Naive thymus-derived CD8-positive, alpha-beta T cell (primary cell): Measurements from ENCODE around the gene BAHCC1. TPM values are rescaled to one million over a fixed set of nuclear protein-coding genes. Genes with fewer than 3 reads are reported as not detected.

ENCODE experiments used
- ATAC-seq, 2 donors: fragments of 150-1000 bp; cut with Tn5 transposase in 1 of 2; sonication (Bioruptor Pico), chemical (Tn5 transposase) in 1 of 2; 1 replicate in 1 of 2; 2 replicates in 1 of 2; pipeline ENCODE4 v1.10.0; 2021; ENCODE audit warnings: mild to moderate bottlenecking in 2 of 2, moderate library complexity in 2 of 2
- POLR2A ChIA-PET: fragments of 350-600 bp; sonication (Branson Sonifier 250); formaldehyde crosslinking; loops from one replicate; lab custom pipeline; 2021; ENCODE audit warnings: antibody characterized with exemption; lab: Charles Lee
- DNase-seq, 10 donors: peaks; one replicate each; pipeline versions ENCODE4 v3.0.0 to v3.0.0-alpha.2; 2020 to 2022
- H3K27ac Mint-ChIP-seq, 10 donors: one replicate each; pipeline ENCODE4 v1.8.0; 2020 to 2022; ENCODE audit warnings: mild to moderate bottlenecking in 10 of 10, mixed read lengths in 10 of 10, moderate library complexity in 4 of 10, inconsistent platforms in 1 of 10
- H3K27me3 Mint-ChIP-seq, 5 donors: one replicate each; pipeline ENCODE4 v1.8.0; 2021 to 2022; ENCODE audit warnings: mixed read lengths in 5 of 5
- H3K36me3 Mint-ChIP-seq, 3 donors: one replicate each; pipeline ENCODE4 v1.8.0; 2020 to 2022; ENCODE audit warnings: mixed read lengths in 3 of 3, mild to moderate bottlenecking in 2 of 3, inconsistent platforms in 1 of 3
- H3K4me1 Mint-ChIP-seq, 4 donors: one replicate each; pipeline ENCODE4 v1.8.0; 2021 to 2022; ENCODE audit warnings: mixed read lengths in 4 of 4
- H3K4me3 Mint-ChIP-seq, 10 donors: one replicate each; pipeline ENCODE4 v1.8.0; 2020 to 2022; ENCODE audit warnings: mild to moderate bottlenecking in 10 of 10, mixed read lengths in 10 of 10, moderate library complexity in 6 of 10, inconsistent platforms in 1 of 10
- H3K9me3 Mint-ChIP-seq, 9 donors: one replicate each; pipeline ENCODE4 v1.8.0; 2020 to 2022; ENCODE audit warnings: mixed read lengths in 9 of 9, mild to moderate bottlenecking in 3 of 9, inconsistent platforms in 1 of 9, moderate library complexity in 1 of 9
- polyA plus RNA-seq, 3 donors: library from polyadenylated mRNA; unstranded; fragments of 300-500 nt; fragmentation: Illumina TruSeq; gene quantifications; one replicate each; pipeline ENCODE4 v1.2.3, GENCODE V29; 2021
- total RNA-seq, 8 experiments: library from RNA in 2 of 8; stranded (reverse) in 2 of 8; gene quantifications; one replicate each; pipeline ENCODE4 v1.2.3 and lab custom pipeline; 2021 to 2026

BAHCC1 gene
- total and polyA plus RNA-seq, 5 experiments from 2014 or later: not detected

- no peak overlapping the region for H3K4me3 Mint-ChIP-seq
Observed at GRCh38 chr17:81373536-81374160, 21.6 kb upstream of the BAHCC1 start.

GRCh38 chr17:81374890-81375289, 20.4 kb upstream of the BAHCC1 start:
- H3K27ac Mint-ChIP-seq: no peak overlapping the region
- no peak for DNase-seq
- POLR2A ChIA-PET: no interaction called here
- no peaks in the 10 kb centered on the region for H3K9me3 Mint-ChIP-seq
- no peaks in the 10 kb centered on the region for H3K36me3 Mint-ChIP-seq
- ATAC-seq: no peak
- no peak overlapping the region for H3K4me3 Mint-ChIP-seq
- peaks cover 0 to 2% (median 0%) of the 10 kb centered on the region in 5 donors for H3K27me3 Mint-ChIP-seq
- no peaks in the 10 kb centered on the region for H3K4me1 Mint-ChIP-seq

More at GRCh38 chr17:81373536-81374160, 21.6 kb upstream of the BAHCC1 start:
- H3K4me1 Mint-ChIP-seq: no peaks in the 10 kb centered on the region
- ATAC-seq (no peak), DNase-seq (peak in 1 of 10 donors; percentile 52)
- POLR2A ChIA-PET: no interaction called here
- H3K27me3 Mint-ChIP-seq: peaks cover 0 to 2% (median 2%) of the 10 kb centered on the region in 5 donors
- H3K27ac Mint-ChIP-seq: no peak overlapping the region
- H3K36me3 Mint-ChIP-seq: no peaks in the 10 kb centered on the region
- H3K9me3 Mint-ChIP-seq: no peaks in the 10 kb centered on the region

- DNase-seq: peak in 1 of 10 donors; percentile 30
- Mint-ChIP-seq H3K9me3 (no peaks in the 10 kb centered on the region), H3K4me3 (no peak overlapping the region), H3K4me1 (peaks cover 0 to under 1% (median 0%) of the 10 kb centered on the region in 4 donors), H3K27me3 (peaks cover 0 to 8% (median 0%) of the 10 kb centered on the region in 5 donors), H3K27ac (no peak overlapping the region), H3K36me3 (no peaks in the 10 kb centered on the region)
- no peak for ATAC-seq
- POLR2A ChIA-PET: no interaction called here
Observed at GRCh38 chr17:81376946-81377714, 18.1 kb upstream of the BAHCC1 start.

GRCh38 chr17:81378941-81379511, 16.2 kb upstream of the BAHCC1 start:
- POLR2A ChIA-PET: interaction anchor here (0.6 kb wide), 1 partner anchor 86 kb away, joined by 3 read pairs; no protein-coding TSS in a partner anchor
- no peaks in the 10 kb centered on the region for H3K9me3 Mint-ChIP-seq
- H3K4me3 Mint-ChIP-seq: no peak overlapping the region
- no peak overlapping the region for H3K27ac Mint-ChIP-seq
- DNase-seq (peak in 1 of 10 donors; percentile 58), ATAC-seq (no peak)
- H3K4me1 Mint-ChIP-seq: peaks cover 0 to 2% (median 0%) of the 10 kb centered on the region in 4 donors
- H3K36me3 Mint-ChIP-seq: no peaks in the 10 kb centered on the region
- peaks cover 0 to 11% (median 0%) of the 10 kb centered on the region in 5 donors for H3K27me3 Mint-ChIP-seq

- POLR2A ChIA-PET: no interaction called here
- Mint-ChIP-seq H3K4me3 (no peak overlapping the region), H3K9me3 (no peaks in the 10 kb centered on the region), H3K27ac (no peak overlapping the region), H3K4me1 (peaks cover 0 to 2% (median 0%) of the 10 kb centered on the region in 4 donors), H3K36me3 (no peaks in the 10 kb centered on the region), H3K27me3 (peaks cover 0 to 16% (median 1%) of the 10 kb centered on the region in 5 donors)
- peak in 1 of 10 donors; percentile 54 for DNase-seq
- no peak for ATAC-seq
Observed at GRCh38 chr17:81379523-81379942, 15.7 kb upstream of the BAHCC1 start.

GRCh38 chr17:81380131-81380530, 15.1 kb upstream of the BAHCC1 start:
- Mint-ChIP-seq H3K36me3 (no peaks in the 10 kb centered on the region), H3K9me3 (no peaks in the 10 kb centered on the region), H3K27ac (no peak overlapping the region), H3K4me3 (no peak overlapping the region), H3K27me3 (peaks cover 2 to 19% (median 7%) of the 10 kb centered on the region in 5 donors), H3K4me1 (peaks cover 0 to 2% (median 0%) of the 10 kb centered on the region in 4 donors)
- POLR2A ChIA-PET: no interaction called here
- no peak for ATAC-seq
- DNase-seq: no peak

- Mint-ChIP-seq H3K27me3 (peaks cover 2 to 26% (median 15%) of the 10 kb centered on the region in 5 donors), H3K4me1 (peaks cover 0 to 2% (median 0%) of the 10 kb centered on the region in 4 donors), H3K36me3 (no peaks in the 10 kb centered on the region), H3K9me3 (no peaks in the 10 kb centered on the region), H3K4me3 (no peak overlapping the region), H3K27ac (no peak overlapping the region)
- POLR2A ChIA-PET: no interaction called here
- ATAC-seq (no peak), DNase-seq (peak in 1 of 10 donors; percentile 57)
Observed at GRCh38 chr17:81380666-81381518, 14.4 kb upstream of the BAHCC1 start.

- Mint-ChIP-seq H3K4me1 (peaks cover 0 to 2% (median under 1%) of the 10 kb centered on the region in 4 donors), H3K27ac (peak overlapping the region in 1 of 10 donors; percentile 20), H3K9me3 (no peaks in the 10 kb centered on the region), H3K36me3 (no peaks in the 10 kb centered on the region), H3K4me3 (no peak overlapping the region), H3K27me3 (peaks cover 2 to 32% (median 22%) of the 10 kb centered on the region in 5 donors)
- POLR2A ChIA-PET: no interaction called here
- ATAC-seq (no peak), DNase-seq (peak in 1 of 10 donors; percentile 31)
Observed at GRCh38 chr17:81381632-81382577, 13.4 kb upstream of the BAHCC1 start.

- H3K4me3 Mint-ChIP-seq: no peak overlapping the region
- peaks cover 0 to 3% (median under 1%) of the 10 kb centered on the region in 4 donors for H3K4me1 Mint-ChIP-seq
- POLR2A ChIA-PET: no interaction called here
- H3K9me3 Mint-ChIP-seq: no peaks in the 10 kb centered on the region
- H3K27ac Mint-ChIP-seq: no peak overlapping the region
- DNase-seq: no peak
- H3K36me3 Mint-ChIP-seq: no peaks in the 10 kb centered on the region
- ATAC-seq: no peak
- H3K27me3 Mint-ChIP-seq: peaks cover 3 to 35% (median 21%) of the 10 kb centered on the region in 5 donors
Observed at GRCh38 chr17:81382851-81383250, 12.4 kb upstream of the BAHCC1 start.

- POLR2A ChIA-PET: no interaction called here
- no peaks in the 10 kb centered on the region for H3K9me3 Mint-ChIP-seq
- no peak overlapping the region for H3K27ac Mint-ChIP-seq
- DNase-seq (no peak), ATAC-seq (no peak)
- H3K27me3 Mint-ChIP-seq: peaks cover 5 to 42% (median 24%) of the 10 kb centered on the region in 5 donors
- H3K36me3 Mint-ChIP-seq: no peaks in the 10 kb centered on the region
- H3K4me3 Mint-ChIP-seq: no peak overlapping the region
- peaks cover 0 to 5% (median under 1%) of the 10 kb centered on the region in 4 donors for H3K4me1 Mint-ChIP-seq
Observed at GRCh38 chr17:81383504-81384421, 11.5 kb upstream of the BAHCC1 start.
